NCI-H187 (cell line): Measurements from ENCODE around the gene PTPRJ.

ENCODE experiments used
- DNase-seq, 2 experiments: peaks; one replicate each; lab custom pipeline; 2025; lab: John Stamatoyannopoulos, UW

PTPRJ gene

GRCh38 chr11:47969401-47969800, 11.0 kb upstream of the PTPRJ start:
- DNase-seq, result no peak

GRCh38 chr11:47971501-47971900, 8.9 kb upstream of the PTPRJ start:
- no peak for DNase-seq

DNA sequence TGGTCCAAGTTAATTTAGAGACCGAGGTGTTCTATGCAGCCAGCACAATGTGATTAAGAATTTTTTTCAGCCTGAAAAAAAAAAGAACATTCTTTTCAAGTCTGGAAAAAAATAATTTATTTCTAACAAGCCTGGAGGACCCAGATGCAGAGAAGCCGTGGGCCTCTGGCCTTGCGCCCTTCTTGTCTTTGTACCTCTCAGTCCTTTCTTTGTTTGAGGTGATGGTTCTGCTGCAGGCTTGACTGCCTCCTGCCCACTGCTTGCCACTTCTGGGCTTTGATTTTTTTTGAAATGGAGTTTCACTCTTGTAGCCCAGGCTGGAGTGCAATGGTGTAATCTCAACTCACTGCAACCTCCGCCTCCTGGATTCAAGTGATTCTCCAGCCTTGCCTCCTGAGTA, 7.2 kb upstream of the PTPRJ start:
- no peak for DNase-seq

GRCh38 chr11:47976931-47977330, 3.4 kb upstream of the PTPRJ start:
- no peak for DNase-seq

DNA sequence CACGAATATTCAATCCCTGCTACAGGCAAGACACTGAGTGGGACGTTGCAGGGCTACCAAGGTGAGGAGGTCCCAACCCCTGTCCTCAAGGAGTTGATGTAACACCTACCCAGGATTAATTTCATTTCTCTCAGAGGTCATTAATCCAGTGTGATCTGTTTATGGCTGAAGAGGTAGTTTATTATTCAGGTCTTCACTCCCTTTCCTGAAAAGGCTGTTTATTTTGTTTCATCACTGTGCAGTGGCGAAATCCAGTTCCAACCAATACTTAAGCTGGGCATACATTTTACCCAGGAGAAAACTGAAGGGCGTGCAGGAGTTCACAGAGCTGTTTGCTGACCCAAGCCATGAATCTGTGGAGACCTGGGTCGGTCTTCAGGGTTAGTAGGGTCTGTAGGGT, 2.7 kb upstream of the PTPRJ start:
- DNase-seq, result no peak

- DNase-seq, result peak; percentile 64 to 69
Measured at GRCh38 chr11:47979378-47980087, 826 bp upstream of the PTPRJ start.

DNA sequence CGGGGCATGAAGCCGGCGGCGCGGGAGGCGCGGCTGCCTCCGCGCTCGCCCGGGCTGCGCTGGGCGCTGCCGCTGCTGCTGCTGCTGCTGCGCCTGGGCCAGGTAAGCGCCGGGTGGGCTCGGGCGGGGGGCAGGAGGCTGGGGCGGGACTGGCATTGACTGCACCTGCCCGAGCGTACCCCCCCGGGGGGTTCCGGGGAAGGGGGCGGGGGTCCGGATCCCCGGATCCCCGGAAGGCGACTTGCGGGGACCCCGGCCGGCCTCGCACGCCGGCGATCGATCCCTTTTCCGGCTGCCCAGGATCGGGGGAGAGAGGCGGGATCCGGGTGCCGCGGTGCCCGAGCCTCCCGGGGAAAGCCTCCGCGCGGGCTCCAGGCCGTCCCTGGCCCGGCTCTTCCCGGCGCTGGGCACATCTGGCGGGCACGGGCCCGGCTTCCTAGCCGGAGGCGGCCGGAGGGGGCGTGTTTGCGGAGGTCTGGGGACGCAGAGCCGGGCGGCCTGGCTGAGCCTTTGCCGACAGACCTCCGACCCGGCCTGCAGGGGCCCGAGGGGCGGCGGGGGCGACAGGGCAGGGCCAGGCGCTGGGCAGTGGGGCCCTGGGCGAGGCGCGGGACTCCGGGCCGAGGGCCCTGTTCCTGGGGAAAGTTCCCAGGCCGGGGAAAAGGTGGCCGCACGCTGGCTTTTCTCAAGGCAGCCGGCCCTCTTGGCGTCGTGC, 705 bp downstream of the PTPRJ start:
- DNase-seq, result no peak

DNA sequence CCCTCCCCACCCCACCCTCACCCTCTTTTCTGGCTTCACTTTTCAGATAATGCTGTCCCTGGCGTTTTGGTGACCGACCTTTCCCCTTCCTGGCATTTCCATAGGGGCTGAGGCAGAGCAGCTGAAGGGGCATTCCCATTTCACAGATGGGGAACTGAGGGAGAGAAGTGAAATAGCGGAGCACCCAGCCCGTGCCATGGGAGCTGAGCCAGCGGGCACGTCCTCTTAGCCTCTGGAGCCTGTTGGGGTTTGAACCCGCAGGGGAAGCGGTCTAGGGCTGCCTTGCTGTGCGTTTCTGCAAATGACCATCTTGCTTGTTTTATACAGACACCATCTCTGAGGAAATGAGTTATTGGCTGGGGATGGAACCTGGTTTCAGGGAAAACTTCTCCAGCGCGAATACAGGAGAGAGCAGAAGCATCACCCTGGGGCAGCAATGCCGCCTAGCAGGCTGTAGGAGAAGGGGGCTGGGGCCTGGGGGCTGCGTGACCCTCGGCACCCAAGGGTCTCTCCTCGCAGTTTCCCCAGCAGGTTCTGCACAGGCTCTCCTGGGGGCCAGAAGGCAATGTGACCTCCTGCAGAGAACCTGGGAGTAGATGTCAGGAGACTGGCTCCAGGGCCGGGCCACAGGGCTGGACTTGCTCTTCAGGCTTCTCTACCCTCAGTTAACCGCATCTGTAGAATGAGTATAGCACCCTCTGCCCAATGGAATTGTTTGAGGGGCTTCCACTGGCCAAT, 1.5 kb downstream of the PTPRJ start:
- no peak for DNase-seq

GRCh38 chr11:47982616-47983015, 2.3 kb downstream of the PTPRJ start:
- DNase-seq, result no peak

GRCh38 chr11:47983464-47984397, 3.4 kb downstream of the PTPRJ start:
- DNase-seq, result no peak

DNA sequence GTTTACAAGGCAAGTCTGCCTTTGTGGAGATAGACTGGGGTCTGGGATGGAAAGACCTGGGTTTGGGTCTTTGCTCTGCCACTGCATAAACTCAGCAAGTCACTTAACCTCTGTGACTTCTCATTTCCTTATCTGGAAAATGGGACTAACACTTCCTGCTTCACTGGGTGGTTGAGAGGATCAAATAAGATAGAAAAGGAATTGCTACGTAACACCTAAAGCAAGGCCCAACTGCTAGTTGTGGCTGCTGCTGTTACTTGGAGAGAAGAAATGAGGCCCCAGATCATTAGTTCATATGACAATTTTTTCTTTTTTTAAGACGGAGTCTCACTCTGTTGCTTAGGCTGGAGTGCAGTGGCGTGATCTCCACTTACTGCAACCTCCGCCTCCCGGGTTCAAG, 5.9 kb downstream of the PTPRJ start:
- DNase-seq, result no peak

- no peak for DNase-seq
Measured at GRCh38 chr11:47986742-47987141, 6.4 kb downstream of the PTPRJ start.

DNA sequence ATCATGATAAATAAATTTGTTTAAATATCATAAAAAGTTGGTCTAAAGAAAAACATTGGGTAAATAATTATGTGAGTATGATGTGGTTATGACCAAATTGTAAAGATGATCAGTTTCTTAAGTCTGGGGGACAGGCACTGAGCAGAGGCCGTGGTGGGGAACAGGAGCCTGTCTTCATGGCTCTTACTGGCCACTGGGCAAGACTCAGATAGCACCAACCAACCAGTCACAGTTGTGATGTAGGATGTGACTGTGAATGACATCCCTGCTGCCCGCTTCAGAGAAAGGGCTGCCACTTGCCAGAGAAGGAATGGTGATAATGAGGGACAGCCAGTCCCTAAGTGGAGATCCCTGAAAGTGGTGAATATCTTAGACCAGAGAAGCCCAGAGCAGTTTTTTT, 7.0 kb downstream of the PTPRJ start:
- DNase-seq, result no peak

GRCh38 chr11:47987781-47988180, 7.4 kb downstream of the PTPRJ start:
- no peak for DNase-seq

GRCh38 chr11:47989779-47990178, 9.4 kb downstream of the PTPRJ start:
- no peak for DNase-seq

DNA sequence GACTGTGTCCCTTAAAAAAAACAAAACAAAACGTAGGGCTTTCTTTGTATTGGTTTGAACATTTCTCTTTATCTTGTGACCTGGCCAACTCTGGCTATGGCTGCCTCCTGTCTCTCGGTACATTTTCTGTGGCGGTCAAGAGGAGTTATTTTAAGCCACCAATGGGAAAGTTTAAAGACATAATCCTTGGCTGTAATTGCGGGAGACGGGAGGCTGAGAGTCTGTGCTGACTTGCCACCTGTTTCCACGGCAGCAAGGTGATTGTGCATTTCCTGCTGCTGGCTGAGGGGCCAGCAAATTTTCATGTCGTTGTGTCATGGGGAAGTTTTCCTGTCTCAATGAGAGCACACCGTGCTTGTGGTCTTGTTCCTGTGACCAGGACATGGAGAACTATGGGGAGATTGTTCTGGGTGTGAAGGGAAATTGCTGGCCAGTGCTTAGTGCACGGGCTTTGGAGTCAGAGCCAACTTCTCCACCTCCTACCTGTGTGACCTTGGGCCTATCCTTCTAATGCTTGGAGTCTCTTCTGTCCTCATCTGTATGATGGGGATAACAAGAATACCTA, 11.0 kb downstream of the PTPRJ start:
- DNase-seq, result peak; percentile 26 to 55

DNA sequence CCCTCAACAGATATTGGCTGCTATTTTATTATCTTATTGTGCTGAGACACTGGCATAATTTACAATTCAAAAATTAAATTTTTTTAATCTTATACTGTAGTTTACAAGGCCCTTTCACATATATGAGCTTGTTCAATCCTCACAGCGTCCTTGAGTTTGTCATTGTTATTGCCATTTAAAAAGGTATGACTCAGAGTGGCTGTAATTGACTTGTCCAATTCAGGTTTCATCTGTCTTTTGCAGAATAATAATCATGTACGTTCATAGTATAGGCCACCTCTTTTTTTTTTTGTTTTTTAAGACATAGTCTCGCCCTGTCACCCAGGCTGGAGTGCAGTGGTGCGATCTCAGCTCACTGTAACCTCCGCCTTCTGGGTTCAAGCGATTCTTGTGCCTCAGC, 11.5 kb downstream of the PTPRJ start:
- DNase-seq, result no peak

DNA sequence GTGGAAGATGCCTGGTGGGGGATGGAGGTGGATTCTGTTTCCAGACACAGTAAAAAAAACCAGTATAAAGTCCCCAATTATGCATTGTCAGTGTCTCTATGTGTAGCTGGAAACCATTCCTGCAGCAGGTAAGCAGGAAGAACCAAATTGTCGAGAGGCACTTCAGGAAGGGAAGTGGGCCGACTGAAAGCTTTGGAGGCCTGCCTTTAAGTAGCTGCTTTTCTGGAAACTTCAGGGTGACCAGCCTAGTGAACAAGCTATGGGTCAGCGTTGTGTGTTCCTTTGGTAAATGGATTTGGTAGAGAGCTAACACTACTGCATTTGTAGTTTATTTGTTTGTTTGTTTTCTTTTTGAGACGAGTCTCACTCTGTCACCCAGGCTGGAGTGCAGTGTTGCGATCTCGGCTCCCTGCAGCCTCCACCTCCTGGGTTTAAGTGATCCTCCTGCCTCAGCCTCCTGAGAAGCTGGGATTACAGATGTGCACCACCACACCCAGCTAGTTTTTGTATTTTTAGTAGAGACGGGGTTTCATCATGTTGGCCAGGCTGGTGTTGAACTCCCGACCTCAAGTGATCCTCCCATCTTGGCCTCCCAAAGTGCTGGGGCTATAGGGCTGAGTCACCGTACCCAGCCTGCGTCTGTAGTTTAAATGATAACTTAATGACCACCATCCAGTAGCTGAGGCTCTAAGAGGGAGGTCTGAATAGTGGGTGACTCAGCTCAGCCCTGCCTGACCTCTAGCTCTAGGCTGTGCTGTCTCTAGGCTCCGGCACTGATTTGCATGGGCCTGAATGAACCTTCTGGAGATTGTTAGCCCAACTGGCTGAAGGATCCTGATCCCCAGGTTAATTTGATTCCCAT, 12.8 kb downstream of the PTPRJ start:
- DNase-seq, result no peak

DNA sequence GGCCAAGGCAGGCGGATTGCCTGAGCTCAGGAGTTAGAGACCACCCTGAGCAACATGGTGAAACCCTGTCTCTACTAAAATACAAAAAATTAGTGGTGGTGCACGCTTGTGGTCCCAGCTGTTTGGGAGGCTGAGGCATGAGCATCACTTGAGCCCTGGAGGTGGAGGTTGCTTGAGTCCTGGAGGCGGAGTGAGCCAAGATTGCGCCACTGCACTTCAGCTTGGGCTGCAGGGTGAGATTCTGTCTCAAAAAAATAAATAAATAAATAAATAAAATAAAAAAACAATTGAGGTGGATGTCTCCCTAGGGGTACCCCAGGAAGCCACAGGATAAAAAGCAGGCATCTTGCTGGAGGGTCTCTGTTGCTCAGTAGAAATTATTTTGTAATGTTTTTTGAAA, 14.1 kb downstream of the PTPRJ start:
- DNase-seq, result no peak

- DNase-seq, result no peak
Measured at GRCh38 chr11:47995360-47995769, 15.0 kb downstream of the PTPRJ start.
